Measurements from ENCODE around the gene CHCHD3.
"Not testable (repeated sequence)": the region's sequence is repeated elsewhere in the genome, so short reads cannot be mapped to it uniquely, and the experiment has no call there.

CHCHD3 gene

GRCh38 chr7:132904209-132904608 is 177.7 kb downstream of the CHCHD3 start:
- DNase-seq (ENCODE audit: extremely low read depth, low read depth): no peak
- no peak for TF ChIP-seq CTCF (IDR thresholded peaks at IDR 0.05; ENCODE audit: low read depth, low read length)

GRCh38 chr7:132902294-132902693 is 179.6 kb downstream of the CHCHD3 start:
- not testable (repeated sequence) for DNase-seq (ENCODE audit: extremely low read depth, low read depth)

DNA sequence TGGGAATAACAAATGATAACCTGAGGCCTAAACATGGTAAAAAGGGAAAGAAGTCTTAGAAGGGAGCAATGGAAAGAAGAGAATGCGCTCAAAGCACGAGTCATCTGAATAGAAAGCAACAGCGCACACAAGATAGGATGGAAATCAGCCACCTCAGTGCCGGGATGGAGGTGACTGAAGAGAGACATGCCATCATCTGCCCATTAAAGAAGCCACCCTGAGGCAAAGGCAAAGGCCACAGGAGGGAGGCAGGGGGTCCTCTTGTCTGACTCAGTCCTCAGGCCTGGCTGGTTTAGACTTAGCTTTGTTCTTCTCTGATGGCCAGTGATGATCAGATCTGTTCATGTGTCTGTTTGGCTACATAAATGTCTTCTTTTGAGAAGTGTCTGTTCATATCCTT is 180.6 kb downstream of the CHCHD3 start:
- TF ChIP-seq CTCF (IDR thresholded peaks at IDR 0.05; ENCODE audit: low read depth, low read length): no peak
- no peak for DNase-seq (ENCODE audit: extremely low read depth, low read depth)

DNA sequence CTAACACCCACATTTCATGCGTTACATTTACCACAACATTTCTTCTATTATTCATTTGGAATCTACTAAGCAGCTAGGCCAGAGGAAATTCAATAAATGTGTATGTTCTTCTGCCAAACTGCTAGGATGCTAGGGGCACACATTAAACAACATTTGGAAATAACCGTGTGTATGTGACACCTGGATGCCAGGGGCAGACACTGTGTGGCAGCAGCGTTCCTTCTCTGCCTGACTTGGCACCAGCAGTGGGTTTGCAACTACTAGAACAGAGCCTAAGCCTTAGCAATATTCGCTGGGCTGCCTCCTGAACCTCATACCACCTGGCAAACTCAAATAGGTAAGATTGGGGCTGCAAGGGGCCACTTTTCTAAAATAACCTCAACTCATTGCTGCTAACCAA is 182.1 kb downstream of the CHCHD3 start:
- no peak for DNase-seq (ENCODE audit: extremely low read depth, low read depth)
- TF ChIP-seq CTCF (IDR thresholded peaks at IDR 0.05; ENCODE audit: low read depth, low read length): peak; percentile 3; the same call in 1 of the 2 replicates

GRCh38 chr7:132898641-132899175 is 183.2 kb downstream of the CHCHD3 start:
- DNase-seq (ENCODE audit: extremely low read depth, low read depth): not testable (repeated sequence)

GRCh38 chr7:132897093-132897687 is 184.7 kb downstream of the CHCHD3 start:
- no peak for TF ChIP-seq CTCF (IDR thresholded peaks at IDR 0.05; ENCODE audit: low read depth, low read length)
- no peak for DNase-seq (ENCODE audit: extremely low read depth, low read depth)

DNA sequence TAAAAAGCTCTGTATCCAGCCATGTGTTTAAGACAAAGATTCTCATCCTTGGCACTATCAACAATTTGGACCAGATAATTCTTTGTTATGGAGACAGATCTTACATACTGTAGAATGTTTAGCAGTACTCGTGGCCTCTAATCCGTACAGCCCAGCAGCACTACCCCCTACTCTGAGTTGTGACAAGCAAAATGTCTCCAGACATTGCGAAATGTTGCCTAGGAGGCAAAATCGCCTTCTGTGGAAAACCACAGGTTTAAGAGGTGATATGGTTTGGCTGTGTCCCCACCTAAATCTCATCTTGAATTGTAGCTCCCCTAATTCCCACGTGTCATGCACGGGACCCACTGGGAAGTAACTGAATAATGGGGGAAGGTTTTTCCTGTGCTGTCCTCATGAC is 186.7 kb downstream of the CHCHD3 start:
- no peak for DNase-seq (ENCODE audit: extremely low read depth, low read depth)
- no peak for TF ChIP-seq CTCF (IDR thresholded peaks at IDR 0.05; ENCODE audit: low read depth, low read length)

DNA sequence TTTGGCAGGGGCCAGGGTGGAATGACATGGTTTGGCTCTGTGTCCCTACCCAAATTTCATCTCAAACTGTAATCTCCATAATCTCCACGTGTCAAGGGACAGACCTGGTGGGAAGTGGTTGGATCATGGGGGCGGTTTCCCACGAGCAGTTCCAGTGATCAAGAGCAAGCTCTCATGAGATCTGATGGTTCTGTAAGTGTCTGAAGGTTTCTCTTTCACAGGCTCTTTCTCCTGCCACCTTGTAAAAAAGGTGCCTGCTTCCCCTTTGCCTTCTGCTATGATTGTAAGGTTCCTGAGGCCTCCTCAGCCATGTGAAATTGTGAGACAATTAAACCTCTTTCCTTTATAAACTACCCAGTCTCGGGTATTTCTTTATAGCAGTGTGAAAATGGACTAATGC is 188.3 kb downstream of the CHCHD3 start:
- no peak for DNase-seq (ENCODE audit: extremely low read depth, low read depth)
- no peak for TF ChIP-seq CTCF (IDR thresholded peaks at IDR 0.05; ENCODE audit: low read depth, low read length)

- DNase-seq (ENCODE audit: extremely low read depth, low read depth): not testable (repeated sequence)
Observed at GRCh38 chr7:132892744-132893143, 189.1 kb downstream of the CHCHD3 start.

Measured in AG09319 (cell line).